ENCODE data around the gene PYURF. TPM values are rescaled to one million over a fixed set of nuclear protein-coding genes. Genes with fewer than 3 reads are reported as not detected.

The PYURF gene, protein sequence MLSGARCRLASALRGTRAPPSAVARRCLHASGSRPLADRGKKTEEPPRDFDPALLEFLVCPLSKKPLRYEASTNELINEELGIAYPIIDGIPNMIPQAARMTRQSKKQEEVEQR
- 67.1 and 74.7 TPM in 2 replicates for total RNA-seq

DNA sequence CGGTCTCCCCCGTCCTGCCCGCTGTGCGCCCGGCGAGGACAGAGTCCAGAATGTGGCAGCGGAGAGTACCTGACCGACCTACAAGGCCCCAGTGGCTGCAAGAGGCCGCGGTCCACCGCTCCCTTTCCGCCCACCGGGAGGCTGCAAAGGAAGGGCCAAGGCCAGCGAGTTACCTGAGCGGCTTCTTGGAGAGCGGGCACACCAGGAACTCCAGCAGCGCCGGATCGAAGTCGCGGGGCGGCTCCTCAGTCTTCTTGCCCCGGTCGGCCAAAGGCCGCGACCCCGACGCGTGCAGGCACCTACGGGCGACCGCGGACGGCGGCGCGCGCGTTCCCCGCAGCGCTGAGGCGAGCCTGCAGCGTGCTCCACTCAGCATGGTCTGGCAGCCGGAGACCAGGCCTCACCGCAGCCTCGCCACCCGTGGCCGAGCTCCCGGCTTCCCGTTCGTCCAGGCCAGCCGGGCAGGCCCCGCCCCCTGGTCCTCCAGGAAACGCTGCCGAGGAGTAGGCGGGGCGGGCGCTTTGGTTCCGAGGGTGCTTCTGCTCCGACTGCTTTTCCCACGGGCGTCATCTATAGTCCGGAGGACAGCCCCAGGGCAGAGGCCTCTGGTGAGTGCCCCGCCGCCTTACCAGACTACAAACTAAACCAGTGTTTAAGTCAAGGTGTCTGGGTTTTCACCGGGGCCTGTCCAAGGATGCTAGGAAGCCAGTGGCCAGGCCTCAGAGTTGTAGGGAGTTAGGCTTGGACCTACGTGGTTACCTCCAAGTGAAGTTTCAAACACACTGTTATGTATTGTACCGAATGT, at the start of gene PYURF:
Gene PYURF, minus strand, starts transcription at position 452 of the 805 bp plus-strand sequence. Its CDS starts 76 bp downstream, at position 376.

Other genes with a start within 250 kb of the PYURF start
- gene PPM1K, start 239.2 kb downstream of the PYURF start, total RNA-seq, result 23.2 and 33.7 TPM in 2 replicates
- 8.4 and 9.0 TPM in 2 replicates for gene HERC6, start 144.9 kb downstream of the PYURF start, total RNA-seq
- gene HERC5, start 66.7 kb downstream of the PYURF start, total RNA-seq, result 1.9 and 5.6 TPM in 2 replicates
- 13.3 and 13.9 TPM in 2 replicates for gene HERC3, start 68.7 kb upstream of the PYURF start, total RNA-seq
- 5.8 and 7.7 TPM in 2 replicates for gene NAP1L5, start 174.1 kb upstream of the PYURF start, total RNA-seq

Data from bronchial smooth muscle cell (primary cell).